IMR-90 (cell line): Measurements from ENCODE around the gene RALGAPA2.

Source experiments
- MAZ ChIP-seq: IDR thresholded peaks from 2 replicates; pipeline ENCODE4 v1.6.1; 2012; ENCODE audit warnings: low read depth, mild to moderate bottlenecking, low read length, improper control_type of control experiment, moderate library complexity, borderline replicate concordance
- NFE2L2 ChIP-seq: fragments of 150-350 bp; IDR thresholded peaks from 2 replicates; pipeline ENCODE4 v1.6.1; 2016; ENCODE audit warnings: low read depth, mild to moderate bottlenecking, low read length
- POLR2A ChIP-seq: IDR thresholded peaks from 2 replicates; pipeline ENCODE4 v1.6.1; 2012; ENCODE audit warnings: mild to moderate bottlenecking, low read depth, low read length
- RFX5 ChIP-seq: IDR thresholded peaks from 2 replicates; pipeline ENCODE4 v1.8.0; 2012; ENCODE audit warnings: low read depth, mild to moderate bottlenecking, low read length, moderate library complexity
- TF ChIP-seq, protein P1 (sequence below): conservative IDR thresholded peaks from 2 replicates; pipeline ENCODE4 v1.5.1; 2012; ENCODE audit warnings: mild to moderate bottlenecking, low read depth, low read length, improper control_type of control experiment

GRCh38 chr20:20406306-20406705 lies 306.1 kb downstream of the RALGAPA2 start:
- TF ChIP-seq, protein P1, sequence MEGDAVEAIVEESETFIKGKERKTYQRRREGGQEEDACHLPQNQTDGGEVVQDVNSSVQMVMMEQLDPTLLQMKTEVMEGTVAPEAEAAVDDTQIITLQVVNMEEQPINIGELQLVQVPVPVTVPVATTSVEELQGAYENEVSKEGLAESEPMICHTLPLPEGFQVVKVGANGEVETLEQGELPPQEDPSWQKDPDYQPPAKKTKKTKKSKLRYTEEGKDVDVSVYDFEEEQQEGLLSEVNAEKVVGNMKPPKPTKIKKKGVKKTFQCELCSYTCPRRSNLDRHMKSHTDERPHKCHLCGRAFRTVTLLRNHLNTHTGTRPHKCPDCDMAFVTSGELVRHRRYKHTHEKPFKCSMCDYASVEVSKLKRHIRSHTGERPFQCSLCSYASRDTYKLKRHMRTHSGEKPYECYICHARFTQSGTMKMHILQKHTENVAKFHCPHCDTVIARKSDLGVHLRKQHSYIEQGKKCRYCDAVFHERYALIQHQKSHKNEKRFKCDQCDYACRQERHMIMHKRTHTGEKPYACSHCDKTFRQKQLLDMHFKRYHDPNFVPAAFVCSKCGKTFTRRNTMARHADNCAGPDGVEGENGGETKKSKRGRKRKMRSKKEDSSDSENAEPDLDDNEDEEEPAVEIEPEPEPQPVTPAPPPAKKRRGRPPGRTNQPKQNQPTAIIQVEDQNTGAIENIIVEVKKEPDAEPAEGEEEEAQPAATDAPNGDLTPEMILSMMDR: no peak
- TF ChIP-seq POLR2A (no peak), MAZ (no peak), NFE2L2 (no peak), RFX5 (no peak)
